ENCODE results near the gene CLDN5. TPM values are rescaled to one million over a fixed set of nuclear protein-coding genes. Genes with fewer than 3 reads are reported as not detected.
A peak's percentile ranks its signal among the peaks of the same experiment; 100 is the strongest.

CLDN5 gene
- total RNA-seq, 1 donor from 2014 or later, result 2.2 TPM

DNA sequence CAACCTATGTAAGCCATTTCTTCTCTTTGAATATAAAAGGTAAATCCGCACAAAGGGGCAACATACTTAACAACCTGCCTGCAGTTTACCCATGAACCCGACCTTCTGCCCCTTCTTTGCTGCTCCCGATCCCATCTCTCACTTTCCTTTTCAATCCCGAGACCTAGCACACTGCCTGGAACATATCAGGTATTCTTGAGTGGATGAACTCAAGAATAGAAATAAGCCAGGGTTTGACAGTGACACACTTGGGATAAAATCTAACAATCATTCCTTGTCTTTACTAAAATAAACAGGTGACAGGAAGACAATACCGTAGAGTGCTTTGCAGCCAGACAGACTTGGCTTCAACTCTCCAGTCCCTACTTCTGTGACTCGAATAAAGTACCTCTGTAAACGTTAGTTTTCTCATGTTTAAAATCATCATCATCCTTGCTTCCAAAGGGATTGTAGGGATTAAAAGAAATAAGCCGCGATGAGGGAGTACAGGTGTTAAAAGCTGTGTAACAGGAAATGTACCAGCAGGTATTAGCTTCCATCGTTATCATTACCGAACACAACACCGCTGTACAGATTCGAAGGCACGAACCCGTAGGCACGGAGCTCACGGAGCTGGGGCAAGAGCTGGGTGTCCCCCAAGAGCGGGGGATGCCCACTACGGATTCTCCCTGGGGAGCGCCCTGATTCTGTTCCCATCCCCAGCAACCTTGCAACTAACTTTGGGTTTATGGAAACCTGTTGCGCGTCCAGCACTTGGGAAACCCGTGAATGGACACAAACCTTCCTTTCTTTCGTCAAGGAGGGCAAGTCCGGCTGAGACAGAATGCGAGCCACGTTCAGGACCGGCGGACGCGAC is 45.9 kb downstream of the CLDN5 start:
- Mint-ChIP-seq H3K4me1 (ENCODE audit: unreplicated experiment) (peaks cover 26% of the 10 kb centered on the region), H3K9me3 (no peaks in the 10 kb centered on the region), H3K4me3 (peak overlapping the region; percentile 99), H3K27ac (peak overlapping the region; percentile 75), H3K27me3 (no peaks in the 10 kb centered on the region), H3K36me3 (no peaks in the 10 kb centered on the region)
- DNase-seq (ENCODE audit: extremely low spot score, unreplicated experiment), result no peak
- TF ChIP-seq, protein P1, sequence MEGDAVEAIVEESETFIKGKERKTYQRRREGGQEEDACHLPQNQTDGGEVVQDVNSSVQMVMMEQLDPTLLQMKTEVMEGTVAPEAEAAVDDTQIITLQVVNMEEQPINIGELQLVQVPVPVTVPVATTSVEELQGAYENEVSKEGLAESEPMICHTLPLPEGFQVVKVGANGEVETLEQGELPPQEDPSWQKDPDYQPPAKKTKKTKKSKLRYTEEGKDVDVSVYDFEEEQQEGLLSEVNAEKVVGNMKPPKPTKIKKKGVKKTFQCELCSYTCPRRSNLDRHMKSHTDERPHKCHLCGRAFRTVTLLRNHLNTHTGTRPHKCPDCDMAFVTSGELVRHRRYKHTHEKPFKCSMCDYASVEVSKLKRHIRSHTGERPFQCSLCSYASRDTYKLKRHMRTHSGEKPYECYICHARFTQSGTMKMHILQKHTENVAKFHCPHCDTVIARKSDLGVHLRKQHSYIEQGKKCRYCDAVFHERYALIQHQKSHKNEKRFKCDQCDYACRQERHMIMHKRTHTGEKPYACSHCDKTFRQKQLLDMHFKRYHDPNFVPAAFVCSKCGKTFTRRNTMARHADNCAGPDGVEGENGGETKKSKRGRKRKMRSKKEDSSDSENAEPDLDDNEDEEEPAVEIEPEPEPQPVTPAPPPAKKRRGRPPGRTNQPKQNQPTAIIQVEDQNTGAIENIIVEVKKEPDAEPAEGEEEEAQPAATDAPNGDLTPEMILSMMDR (conservative IDR thresholded peaks at IDR 0.05), result no peak

DNA sequence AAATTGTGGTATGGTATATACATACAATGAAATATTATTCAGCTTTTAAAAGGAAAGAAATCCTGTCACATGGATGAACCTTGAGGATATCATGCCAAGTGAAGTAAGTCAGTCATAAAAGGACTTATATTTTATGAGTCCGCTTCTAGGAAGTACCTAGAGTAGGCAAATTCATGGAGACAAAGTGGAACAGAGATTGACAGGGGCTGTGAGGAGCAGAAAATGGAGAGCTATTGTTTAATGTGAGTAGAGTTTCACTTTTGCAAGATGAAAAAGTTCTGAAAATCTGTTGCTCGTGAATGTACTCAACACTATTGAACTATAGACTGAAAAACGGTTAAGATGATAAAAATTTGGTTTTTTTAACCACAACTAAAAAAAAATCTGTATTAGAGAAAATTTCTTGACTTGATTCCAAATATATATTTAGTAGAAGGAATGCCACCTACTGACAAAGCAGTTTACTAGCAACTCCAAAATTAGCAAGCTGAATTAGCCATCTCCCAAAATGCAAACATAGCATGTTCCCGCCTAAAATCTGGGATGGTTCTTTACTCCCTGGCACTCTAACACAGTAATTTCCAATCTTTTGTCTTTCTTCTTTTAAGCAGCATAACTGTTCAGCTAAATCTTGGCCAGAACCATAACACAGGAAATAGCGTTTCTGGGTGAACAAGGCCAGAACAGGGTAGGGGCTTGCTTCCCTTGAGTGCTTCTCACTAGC is 46.7 kb downstream of the CLDN5 start:
- Mint-ChIP-seq H3K4me1 (ENCODE audit: unreplicated experiment) (peaks cover 26% of the 10 kb centered on the region), H3K27me3 (no peaks in the 10 kb centered on the region), H3K9me3 (no peaks in the 10 kb centered on the region), H3K27ac (peak overlapping the region; percentile 75), H3K4me3 (peak overlapping the region; percentile 99), H3K36me3 (no peaks in the 10 kb centered on the region)
- DNase-seq (ENCODE audit: extremely low spot score, unreplicated experiment), result no peak
- TF ChIP-seq, protein P1 (conservative IDR thresholded peaks at IDR 0.05), result no peak

DNA sequence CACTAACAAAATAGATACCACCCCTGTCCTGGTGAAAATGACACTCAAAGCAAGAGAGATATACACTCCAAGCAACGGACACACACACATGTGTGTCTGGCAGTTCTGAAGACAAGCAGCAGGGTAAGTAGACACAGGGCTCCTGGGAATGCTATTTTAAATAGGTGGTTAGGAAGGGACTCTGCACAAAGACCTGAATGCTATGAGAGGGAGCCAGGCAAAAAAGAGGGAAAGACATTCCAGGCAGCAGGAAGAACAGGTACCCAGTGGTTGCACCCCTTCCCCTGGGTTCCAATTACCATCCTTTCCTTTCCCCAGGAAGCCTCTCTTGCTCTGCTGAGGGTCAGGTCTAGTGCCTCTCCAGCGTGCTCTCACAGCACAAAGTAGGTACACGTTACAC is 48.2 kb downstream of the CLDN5 start:
- H3K4me1 Mint-ChIP-seq (ENCODE audit: unreplicated experiment), result peaks cover 25% of the 10 kb centered on the region
- H3K36me3 Mint-ChIP-seq, result peaks cover 2% of the 10 kb centered on the region
- TF ChIP-seq, protein P1 (conservative IDR thresholded peaks at IDR 0.05), result no peak
- no peaks in the 10 kb centered on the region for H3K27me3 Mint-ChIP-seq
- no peak for DNase-seq (ENCODE audit: extremely low spot score, unreplicated experiment)
- no peaks in the 10 kb centered on the region for H3K9me3 Mint-ChIP-seq
- peak overlapping the region; percentile 54 for H3K4me3 Mint-ChIP-seq
- H3K27ac Mint-ChIP-seq, result no peak overlapping the region

DNA sequence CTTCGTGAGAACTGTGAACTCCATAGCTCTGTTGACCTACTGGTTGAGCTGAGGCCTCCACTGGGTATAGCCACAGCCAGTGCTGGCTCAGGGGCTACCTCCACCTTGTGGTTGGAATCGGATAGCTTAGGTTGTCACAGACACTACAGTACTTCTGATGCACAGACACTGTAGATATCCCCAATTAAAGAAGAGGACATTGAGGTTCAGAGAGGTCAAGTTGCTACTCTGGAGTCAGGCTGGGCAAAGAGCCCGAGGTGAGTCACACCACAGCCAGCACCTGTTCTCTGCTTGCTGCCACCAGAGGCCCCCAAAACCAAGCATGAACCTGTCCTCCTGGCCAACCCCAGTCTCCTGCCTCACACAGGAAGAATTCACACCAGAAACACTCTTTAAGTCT is 50.6 kb downstream of the CLDN5 start:
- H3K4me1 Mint-ChIP-seq (ENCODE audit: unreplicated experiment), result peaks cover 13% of the 10 kb centered on the region
- H3K27me3 Mint-ChIP-seq, result no peaks in the 10 kb centered on the region
- TF ChIP-seq, protein P1 (conservative IDR thresholded peaks at IDR 0.05), result peak; percentile 19
- H3K36me3 Mint-ChIP-seq, result peaks cover 8% of the 10 kb centered on the region
- no peak overlapping the region for H3K27ac Mint-ChIP-seq
- no peak overlapping the region for H3K4me3 Mint-ChIP-seq
- no peaks in the 10 kb centered on the region for H3K9me3 Mint-ChIP-seq
- no peak for DNase-seq (ENCODE audit: extremely low spot score, unreplicated experiment)

Other genes starting within 250 kb of the CLDN5 start
- 2.4 and 11.6 TPM in 2 replicates for gene CLTCL1, start 232.7 kb downstream of the CLDN5 start, total RNA-seq (ENCODE audit: low replicate concordance)
- gene HIRA, start 92.7 kb downstream of the CLDN5 start, total RNA-seq (ENCODE audit: low replicate concordance), result 38.3 and 43.3 TPM in 2 replicates
- 21.4 and 24.7 TPM in 2 replicates for gene MRPL40, start 91.9 kb downstream of the CLDN5 start, total RNA-seq (ENCODE audit: low replicate concordance)
- gene C22orf39, start 76.7 kb downstream of the CLDN5 start, total RNA-seq (ENCODE audit: low replicate concordance), result 30.3 and 31.6 TPM in 2 replicates
- 52.4 and 56.1 TPM in 2 replicates for gene UFD1, start 45.2 kb downstream of the CLDN5 start, total RNA-seq (ENCODE audit: low replicate concordance)
- 10.6 and 19.0 TPM in 2 replicates for gene CDC45, start 44.5 kb downstream of the CLDN5 start, total RNA-seq (ENCODE audit: low replicate concordance)
- 45.7 and 54.6 TPM in 2 replicates for gene SEPTIN5, start 190.1 kb upstream of the CLDN5 start, total RNA-seq (ENCODE audit: low replicate concordance)
- gene GP1BB, start 199.1 kb upstream of the CLDN5 start, total RNA-seq (ENCODE audit: low replicate concordance), result 1.9 and 2.4 TPM in 2 replicates
- 2.4 and 3.4 TPM in 2 replicates for gene TBX1, start 236.4 kb upstream of the CLDN5 start, total RNA-seq (ENCODE audit: low replicate concordance)